Cortex of kidney (tissue), 1 donor: ENCODE results near the gene TUBGCP2.

Experiments
- DNase-seq: peaks from one replicate; lab custom pipeline; 2025; lab: John Stamatoyannopoulos, UW

Gene TUBGCP2

GRCh38 chr10:133279326-133280226, 29.1 kb downstream of the TUBGCP2 start:
- DNase-seq: no peak

GRCh38 chr10:133278577-133279265, 30.0 kb downstream of the TUBGCP2 start:
- DNase-seq: no peak

GRCh38 chr10:133277993-133278576, 30.6 kb downstream of the TUBGCP2 start:
- no peak for DNase-seq

- no peak for DNase-seq
These were observed 31.2 kb downstream of the TUBGCP2 start for GRCh38 chr10:133277277-133277992.

GRCh38 chr10:133276435-133277201, 32.1 kb downstream of the TUBGCP2 start, which contains the start of gene ADAM8:
TSS of gene ADAM8 (minus strand) at chr10:133276868. CDS start at chr10:133276817, 51 bp downstream.
- DNase-seq: no peak

GRCh38 chr10:133276100-133276434, 32.6 kb downstream of the TUBGCP2 start:
- no peak for DNase-seq

GRCh38 chr10:133275684-133276092, 33.0 kb downstream of the TUBGCP2 start:
- no peak for DNase-seq

- DNase-seq: no peak
These were observed 33.7 kb downstream of the TUBGCP2 start for GRCh38 chr10:133274751-133275683.

GRCh38 chr10:133273534-133274143, 35.0 kb downstream of the TUBGCP2 start:
- no peak for DNase-seq

- DNase-seq: no peak
These were observed 35.7 kb downstream of the TUBGCP2 start for GRCh38 chr10:133272964-133273420.

GRCh38 chr10:133272301-133272963, 36.2 kb downstream of the TUBGCP2 start:
- DNase-seq: no peak

- no peak for DNase-seq
These were observed 37.0 kb downstream of the TUBGCP2 start for GRCh38 chr10:133271521-133272300.

GRCh38 chr10:133270773-133271297, 37.8 kb downstream of the TUBGCP2 start:
- no peak for DNase-seq

GRCh38 chr10:133270204-133270603, 38.5 kb downstream of the TUBGCP2 start:
- no peak for DNase-seq

GRCh38 chr10:133269367-133269766, 39.3 kb downstream of the TUBGCP2 start:
- no peak for DNase-seq

GRCh38 chr10:133268532-133268931, 40.1 kb downstream of the TUBGCP2 start:
- no peak for DNase-seq

- DNase-seq: no peak
These were observed 40.8 kb downstream of the TUBGCP2 start for GRCh38 chr10:133267829-133268228.

- DNase-seq: no peak
These were observed 41.4 kb downstream of the TUBGCP2 start for GRCh38 chr10:133267293-133267692.
